Prostate gland (tissue), 2 donors: Measurements from ENCODE around the gene M6PR.

Experiments
- CTCF ChIP-seq, 4 experiments: fragments of 200-600 bp in 2 of 4; fragments of 450-650 bp in 2 of 4; sonication (generic) in 2 of 4; IDR thresholded peaks; 1 replicate in 3 of 4; 2 replicates in 1 of 4; pipeline ENCODE4 v1.5.1; 2016 to 2019; ENCODE audit warnings: antibody characterized with exemption in 4 of 4, mild to moderate bottlenecking in 2 of 4, moderate library complexity in 2 of 4
- POLR2AphosphoS5 ChIP-seq: sonication (generic); formaldehyde crosslinking; IDR thresholded peaks from one replicate; pipeline ENCODE4 v1.6.1; 2017; ENCODE audit warnings: antibody characterized with exemption

- no peak for TF ChIP-seq CTCF (IDR thresholded peaks at IDR 0.05)
- no peak for TF ChIP-seq POLR2AphosphoS5
These were observed 12.7 kb downstream of the M6PR start for GRCh38 chr12:8936735-8937134.
